WTC11 (cell line): ENCODE measurements around the gene RPL31. TPM values are rescaled to one million over a fixed set of nuclear protein-coding genes. Genes with fewer than 3 reads are reported as not detected.

Source experiments
- ATAC-seq: fragments of 200-7000 bp; cut with Tn5 transposase; 2 replicates; pipeline ENCODE4 v1.10.0; 2021; ENCODE audit warnings: mild to moderate bottlenecking, moderate library complexity
- CTCF ChIA-PET: fragments of 300-600 bp; sonication (Branson Sonifier 250); formaldehyde crosslinking; loops from one replicate; lab custom pipeline; 2021; ENCODE audit warnings: antibody characterized with exemption; lab: Charles Lee
- POLR2A ChIA-PET: fragments of 350-600 bp; sonication (Branson Sonifier 250); formaldehyde crosslinking; loops from one replicate; lab custom pipeline; 2021; ENCODE audit warnings: antibody characterized with exemption; lab: Charles Lee
- DNase-seq: peaks from one replicate; pipeline ENCODE4 v3.0.0; 2021; ENCODE audit warnings: low spot score
- H3K27ac Mint-ChIP-seq: 2 replicates; pipeline ENCODE4 v1.8.0; 2021; ENCODE audit warnings: mixed read lengths
- H3K27me3 Mint-ChIP-seq: 2 replicates; pipeline ENCODE4 v1.8.0; 2021; ENCODE audit warnings: low read depth, mild to moderate bottlenecking, moderate library complexity, mixed read lengths
- H3K36me3 Mint-ChIP-seq: 2 replicates; pipeline ENCODE4 v1.8.0; 2021; ENCODE audit warnings: mixed read lengths
- H3K4me1 Mint-ChIP-seq: 2 replicates; pipeline ENCODE4 v1.8.0; 2022; ENCODE audit warnings: mixed read lengths
- H3K4me3 Mint-ChIP-seq: 2 replicates; pipeline ENCODE4 v1.8.0; 2021; ENCODE audit warnings: mild to moderate bottlenecking, moderate library complexity, mixed read lengths
- H3K9me3 Mint-ChIP-seq: 2 replicates; pipeline ENCODE4 v1.8.0; 2021; ENCODE audit warnings: mixed read lengths
- ATF1 ChIP-seq: sonication (generic); formaldehyde crosslinking; IDR thresholded peaks from 2 replicates; pipeline ENCODE4 v1.8.1; 2023; ENCODE audit warnings: mild to moderate bottlenecking, moderate library complexity, missing genetic modification reagents
- CBFB ChIP-seq: sonication (generic); formaldehyde crosslinking; IDR thresholded peaks from 2 replicates; pipeline ENCODE4 v1.8.1; 2022; ENCODE audit warnings: mild to moderate bottlenecking, low read depth, missing genetic modification reagents
- ESRRA ChIP-seq: sonication (generic); formaldehyde crosslinking; IDR thresholded peaks from 2 replicates; pipeline ENCODE4 v1.8.1; 2022; ENCODE audit warnings: mild to moderate bottlenecking, missing genetic modification reagents, borderline replicate concordance
- FOXP1 ChIP-seq: sonication (generic); formaldehyde crosslinking; IDR thresholded peaks from 2 replicates; pipeline ENCODE4 v1.8.0; 2022; ENCODE audit warnings: missing genetic modification reagents, mild to moderate bottlenecking, moderate library complexity, borderline replicate concordance
- IRF2 ChIP-seq: sonication (generic); formaldehyde crosslinking; IDR thresholded peaks from 2 replicates; pipeline ENCODE4 v1.8.0; 2022; ENCODE audit warnings: low read depth, missing genetic modification reagents, borderline replicate concordance
- SOX15 ChIP-seq: fragments of 250-450 bp; sonication (Bioruptor Pico); IDR thresholded peaks from 2 replicates; pipeline ENCODE4 v1.9.0; 2021; ENCODE audit warnings: mild to moderate bottlenecking
- SP1 ChIP-seq: sonication (generic); formaldehyde crosslinking; conservative IDR thresholded peaks from 2 replicates; pipeline ENCODE4 v1.8.1; 2022; ENCODE audit warnings: missing genetic modification reagents
- ZNF317 ChIP-seq: sonication (generic); formaldehyde crosslinking; IDR thresholded peaks from 2 replicates; pipeline ENCODE4 v1.8.1; 2023; ENCODE audit warnings: low read depth, mild to moderate bottlenecking, moderate library complexity, missing genetic modification reagents, borderline replicate concordance
- total RNA-seq: library from RNA; stranded (reverse); gene quantifications from 3 replicates; pipeline ENCODE4 v1.2.3, GENCODE V29; 2021
- TF ChIP-seq, protein P1 (sequence below): sonication (generic); formaldehyde crosslinking; IDR thresholded peaks from 2 replicates; pipeline ENCODE4 v1.8.1; 2023; ENCODE audit warnings: mild to moderate bottlenecking, missing genetic modification reagents
- TF ChIP-seq, protein P2 (sequence below): sonication (generic); formaldehyde crosslinking; IDR thresholded peaks from 2 replicates; pipeline ENCODE4 v1.8.1; 2023; ENCODE audit warnings: mild to moderate bottlenecking, missing genetic modification reagents, borderline replicate concordance
- TF ChIP-seq, protein P3 (sequence below): sonication (generic); formaldehyde crosslinking; IDR thresholded peaks from 2 replicates; pipeline ENCODE4 v1.8.0; 2023; ENCODE audit warnings: missing genetic modification reagents, mild to moderate bottlenecking, borderline replicate concordance
- TF ChIP-seq, protein P4 (sequence below): sonication (generic); formaldehyde crosslinking; conservative IDR thresholded peaks from 2 replicates; pipeline ENCODE4 v1.8.1; 2023; ENCODE audit warnings: mild to moderate bottlenecking, low read depth, missing genetic modification reagents, moderate library complexity
- TF ChIP-seq, protein P5 (sequence below): fragments of 250-450 bp; sonication (Bioruptor Pico); conservative IDR thresholded peaks from 2 replicates; pipeline ENCODE4 v1.9.0; 2021; ENCODE audit warnings: mild to moderate bottlenecking
- TF ChIP-seq, protein P6 (sequence below): fragments of 250-450 bp; sonication (Bioruptor Pico); IDR thresholded peaks from 2 replicates; pipeline ENCODE4 v1.9.0; 2021; ENCODE audit warnings: mild to moderate bottlenecking
- TF ChIP-seq, protein P7 (sequence below): fragments of 250-450 bp; sonication (Bioruptor Pico); IDR thresholded peaks from 2 replicates; pipeline ENCODE4 v1.8.0; 2021; ENCODE audit warnings: mild to moderate bottlenecking

Gene RPL31
- total RNA-seq, 1 experiment from 2014 or later = 1,590 TPM

DNA sequence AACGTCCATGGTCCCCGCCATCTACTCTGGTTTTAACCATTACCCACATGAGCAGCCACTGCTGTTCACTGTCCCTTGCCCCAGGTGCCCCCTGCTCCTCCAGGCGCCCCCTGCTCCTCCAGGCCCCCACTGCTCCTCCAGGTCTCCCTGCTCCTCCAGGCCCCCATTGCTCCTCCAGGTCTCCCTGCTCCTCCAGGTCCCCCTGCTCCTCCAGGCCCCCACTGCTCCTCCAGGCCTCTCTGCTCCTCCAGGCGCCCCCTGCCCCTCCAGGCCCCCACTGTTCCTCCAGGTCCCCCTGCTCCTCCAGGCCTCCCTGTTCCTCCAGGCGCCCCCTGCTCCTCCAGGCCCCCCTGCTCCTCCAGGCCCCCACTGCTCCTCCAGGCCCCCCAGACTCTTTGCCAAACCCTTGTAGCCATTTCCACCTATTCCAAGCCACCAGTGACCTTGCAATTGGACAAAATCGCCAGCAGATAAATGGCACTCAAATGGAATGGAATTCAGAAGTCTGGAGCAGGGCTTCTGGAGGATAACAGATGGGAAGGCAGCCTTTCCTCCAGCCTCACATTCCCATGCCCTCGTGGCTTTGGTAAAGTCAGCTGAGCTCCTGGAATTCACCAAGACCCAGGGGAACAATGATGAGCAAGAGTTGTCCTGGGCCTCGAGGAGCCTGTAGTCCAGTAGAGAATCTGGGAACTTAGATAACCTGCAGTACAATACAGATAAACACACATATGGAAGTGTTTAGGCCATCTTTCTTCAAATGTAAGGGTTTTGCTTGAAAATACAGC is 13.3 kb upstream of the RPL31 start (continued):
- TF ChIP-seq SOX15 (CRISPR knock-in tag) (no peak), SP1 (CRISPR knock-in tag) (no peak)
- TF ChIP-seq, protein P1, sequence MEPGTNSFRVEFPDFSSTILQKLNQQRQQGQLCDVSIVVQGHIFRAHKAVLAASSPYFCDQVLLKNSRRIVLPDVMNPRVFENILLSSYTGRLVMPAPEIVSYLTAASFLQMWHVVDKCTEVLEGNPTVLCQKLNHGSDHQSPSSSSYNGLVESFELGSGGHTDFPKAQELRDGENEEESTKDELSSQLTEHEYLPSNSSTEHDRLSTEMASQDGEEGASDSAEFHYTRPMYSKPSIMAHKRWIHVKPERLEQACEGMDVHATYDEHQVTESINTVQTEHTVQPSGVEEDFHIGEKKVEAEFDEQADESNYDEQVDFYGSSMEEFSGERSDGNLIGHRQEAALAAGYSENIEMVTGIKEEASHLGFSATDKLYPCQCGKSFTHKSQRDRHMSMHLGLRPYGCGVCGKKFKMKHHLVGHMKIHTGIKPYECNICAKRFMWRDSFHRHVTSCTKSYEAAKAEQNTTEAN (CRISPR knock-in tag) = no peak
- TF ChIP-seq, protein P2, sequence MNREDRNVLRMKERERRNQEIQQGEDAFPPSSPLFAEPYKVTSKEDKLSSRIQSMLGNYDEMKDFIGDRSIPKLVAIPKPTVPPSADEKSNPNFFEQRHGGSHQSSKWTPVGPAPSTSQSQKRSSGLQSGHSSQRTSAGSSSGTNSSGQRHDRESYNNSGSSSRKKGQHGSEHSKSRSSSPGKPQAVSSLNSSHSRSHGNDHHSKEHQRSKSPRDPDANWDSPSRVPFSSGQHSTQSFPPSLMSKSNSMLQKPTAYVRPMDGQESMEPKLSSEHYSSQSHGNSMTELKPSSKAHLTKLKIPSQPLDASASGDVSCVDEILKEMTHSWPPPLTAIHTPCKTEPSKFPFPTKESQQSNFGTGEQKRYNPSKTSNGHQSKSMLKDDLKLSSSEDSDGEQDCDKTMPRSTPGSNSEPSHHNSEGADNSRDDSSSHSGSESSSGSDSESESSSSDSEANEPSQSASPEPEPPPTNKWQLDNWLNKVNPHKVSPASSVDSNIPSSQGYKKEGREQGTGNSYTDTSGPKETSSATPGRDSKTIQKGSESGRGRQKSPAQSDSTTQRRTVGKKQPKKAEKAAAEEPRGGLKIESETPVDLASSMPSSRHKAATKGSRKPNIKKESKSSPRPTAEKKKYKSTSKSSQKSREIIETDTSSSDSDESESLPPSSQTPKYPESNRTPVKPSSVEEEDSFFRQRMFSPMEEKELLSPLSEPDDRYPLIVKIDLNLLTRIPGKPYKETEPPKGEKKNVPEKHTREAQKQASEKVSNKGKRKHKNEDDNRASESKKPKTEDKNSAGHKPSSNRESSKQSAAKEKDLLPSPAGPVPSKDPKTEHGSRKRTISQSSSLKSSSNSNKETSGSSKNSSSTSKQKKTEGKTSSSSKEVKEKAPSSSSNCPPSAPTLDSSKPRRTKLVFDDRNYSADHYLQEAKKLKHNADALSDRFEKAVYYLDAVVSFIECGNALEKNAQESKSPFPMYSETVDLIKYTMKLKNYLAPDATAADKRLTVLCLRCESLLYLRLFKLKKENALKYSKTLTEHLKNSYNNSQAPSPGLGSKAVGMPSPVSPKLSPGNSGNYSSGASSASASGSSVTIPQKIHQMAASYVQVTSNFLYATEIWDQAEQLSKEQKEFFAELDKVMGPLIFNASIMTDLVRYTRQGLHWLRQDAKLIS (CRISPR knock-in tag) = no peak

DNA sequence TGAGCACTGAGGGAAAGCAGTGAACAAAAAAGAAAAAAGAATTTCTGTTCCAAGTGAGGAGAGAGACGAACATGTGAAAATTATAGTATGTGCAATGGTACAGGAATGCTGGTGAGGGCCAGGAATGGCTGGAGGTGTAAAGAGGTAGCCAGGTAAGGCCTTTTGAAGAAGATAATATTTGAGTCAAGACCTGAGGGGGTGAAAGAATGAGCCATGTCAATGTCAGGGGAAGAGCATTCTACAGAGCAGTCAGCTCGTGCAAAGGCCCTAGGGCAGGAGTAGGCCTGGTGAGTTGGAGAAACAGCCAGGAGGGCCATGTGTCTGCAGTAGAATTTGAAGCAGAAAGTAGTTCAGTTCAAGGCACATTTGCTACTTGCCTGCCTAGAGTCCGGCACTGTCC is 12.4 kb upstream of the RPL31 start:
- DNase-seq = no peak
- H3K4me3 Mint-ChIP-seq = no peak overlapping the region
- ChIA-PET POLR2A (no interaction called here), CTCF (interaction anchor here (1.0 kb wide), 1 partner anchor 260 kb away, joined by 3 read pairs; no protein-coding TSS in a partner anchor)
- H3K4me1 Mint-ChIP-seq = peaks cover 12% of the 10 kb centered on the region
- H3K9me3 Mint-ChIP-seq = no peaks in the 10 kb centered on the region
- ATAC-seq = no peak
- no peaks in the 10 kb centered on the region for H3K27me3 Mint-ChIP-seq
- H3K27ac Mint-ChIP-seq = no peak overlapping the region
- H3K36me3 Mint-ChIP-seq = no peaks in the 10 kb centered on the region
- TF ChIP-seq, protein P3, sequence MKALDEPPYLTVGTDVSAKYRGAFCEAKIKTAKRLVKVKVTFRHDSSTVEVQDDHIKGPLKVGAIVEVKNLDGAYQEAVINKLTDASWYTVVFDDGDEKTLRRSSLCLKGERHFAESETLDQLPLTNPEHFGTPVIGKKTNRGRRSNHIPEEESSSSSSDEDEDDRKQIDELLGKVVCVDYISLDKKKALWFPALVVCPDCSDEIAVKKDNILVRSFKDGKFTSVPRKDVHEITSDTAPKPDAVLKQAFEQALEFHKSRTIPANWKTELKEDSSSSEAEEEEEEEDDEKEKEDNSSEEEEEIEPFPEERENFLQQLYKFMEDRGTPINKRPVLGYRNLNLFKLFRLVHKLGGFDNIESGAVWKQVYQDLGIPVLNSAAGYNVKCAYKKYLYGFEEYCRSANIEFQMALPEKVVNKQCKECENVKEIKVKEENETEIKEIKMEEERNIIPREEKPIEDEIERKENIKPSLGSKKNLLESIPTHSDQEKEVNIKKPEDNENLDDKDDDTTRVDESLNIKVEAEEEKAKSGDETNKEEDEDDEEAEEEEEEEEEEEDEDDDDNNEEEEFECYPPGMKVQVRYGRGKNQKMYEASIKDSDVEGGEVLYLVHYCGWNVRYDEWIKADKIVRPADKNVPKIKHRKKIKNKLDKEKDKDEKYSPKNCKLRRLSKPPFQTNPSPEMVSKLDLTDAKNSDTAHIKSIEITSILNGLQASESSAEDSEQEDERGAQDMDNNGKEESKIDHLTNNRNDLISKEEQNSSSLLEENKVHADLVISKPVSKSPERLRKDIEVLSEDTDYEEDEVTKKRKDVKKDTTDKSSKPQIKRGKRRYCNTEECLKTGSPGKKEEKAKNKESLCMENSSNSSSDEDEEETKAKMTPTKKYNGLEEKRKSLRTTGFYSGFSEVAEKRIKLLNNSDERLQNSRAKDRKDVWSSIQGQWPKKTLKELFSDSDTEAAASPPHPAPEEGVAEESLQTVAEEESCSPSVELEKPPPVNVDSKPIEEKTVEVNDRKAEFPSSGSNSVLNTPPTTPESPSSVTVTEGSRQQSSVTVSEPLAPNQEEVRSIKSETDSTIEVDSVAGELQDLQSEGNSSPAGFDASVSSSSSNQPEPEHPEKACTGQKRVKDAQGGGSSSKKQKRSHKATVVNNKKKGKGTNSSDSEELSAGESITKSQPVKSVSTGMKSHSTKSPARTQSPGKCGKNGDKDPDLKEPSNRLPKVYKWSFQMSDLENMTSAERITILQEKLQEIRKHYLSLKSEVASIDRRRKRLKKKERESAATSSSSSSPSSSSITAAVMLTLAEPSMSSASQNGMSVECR = no peak
- TF ChIP-seq FOXP1 (CRISPR knock-in tag) = no peak
- TF ChIP-seq, protein P4, sequence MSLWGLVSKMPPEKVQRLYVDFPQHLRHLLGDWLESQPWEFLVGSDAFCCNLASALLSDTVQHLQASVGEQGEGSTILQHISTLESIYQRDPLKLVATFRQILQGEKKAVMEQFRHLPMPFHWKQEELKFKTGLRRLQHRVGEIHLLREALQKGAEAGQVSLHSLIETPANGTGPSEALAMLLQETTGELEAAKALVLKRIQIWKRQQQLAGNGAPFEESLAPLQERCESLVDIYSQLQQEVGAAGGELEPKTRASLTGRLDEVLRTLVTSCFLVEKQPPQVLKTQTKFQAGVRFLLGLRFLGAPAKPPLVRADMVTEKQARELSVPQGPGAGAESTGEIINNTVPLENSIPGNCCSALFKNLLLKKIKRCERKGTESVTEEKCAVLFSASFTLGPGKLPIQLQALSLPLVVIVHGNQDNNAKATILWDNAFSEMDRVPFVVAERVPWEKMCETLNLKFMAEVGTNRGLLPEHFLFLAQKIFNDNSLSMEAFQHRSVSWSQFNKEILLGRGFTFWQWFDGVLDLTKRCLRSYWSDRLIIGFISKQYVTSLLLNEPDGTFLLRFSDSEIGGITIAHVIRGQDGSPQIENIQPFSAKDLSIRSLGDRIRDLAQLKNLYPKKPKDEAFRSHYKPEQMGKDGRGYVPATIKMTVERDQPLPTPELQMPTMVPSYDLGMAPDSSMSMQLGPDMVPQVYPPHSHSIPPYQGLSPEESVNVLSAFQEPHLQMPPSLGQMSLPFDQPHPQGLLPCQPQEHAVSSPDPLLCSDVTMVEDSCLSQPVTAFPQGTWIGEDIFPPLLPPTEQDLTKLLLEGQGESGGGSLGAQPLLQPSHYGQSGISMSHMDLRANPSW = no peak
- TF ChIP-seq, protein P5, sequence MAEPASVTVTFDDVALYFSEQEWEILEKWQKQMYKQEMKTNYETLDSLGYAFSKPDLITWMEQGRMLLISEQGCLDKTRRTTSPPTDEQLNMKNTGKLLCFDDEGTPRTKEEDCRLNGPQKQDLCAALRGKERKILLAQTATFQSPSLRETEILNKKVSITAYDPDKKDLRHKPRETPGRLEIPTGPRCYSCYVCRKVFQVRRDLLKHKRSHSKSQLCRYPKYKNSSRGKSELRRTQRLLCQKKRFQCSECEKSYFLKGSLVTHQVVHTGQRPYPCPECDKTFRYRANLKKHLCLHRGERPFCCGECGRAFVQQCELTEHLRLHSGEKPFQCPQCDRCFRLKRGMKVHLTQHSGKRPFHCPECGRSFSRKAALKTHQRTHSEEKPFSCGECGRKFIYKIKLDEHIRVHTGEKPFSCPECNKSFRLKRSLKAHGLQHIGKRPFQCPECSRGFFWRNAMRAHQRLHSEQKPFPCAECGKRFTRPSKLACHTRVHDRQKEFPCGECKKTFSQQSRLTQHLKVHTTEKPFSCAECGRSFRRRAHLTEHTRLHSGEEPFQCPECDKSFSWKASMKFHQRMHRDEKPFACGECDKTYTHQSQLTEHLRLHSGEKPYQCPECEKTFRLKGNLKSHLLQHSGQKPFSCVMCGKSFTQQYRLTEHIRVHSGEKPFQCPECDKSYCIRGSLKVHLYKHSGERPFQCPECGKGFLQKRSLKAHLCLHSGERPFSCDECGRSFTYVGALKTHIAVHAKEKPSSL (CRISPR knock-in tag) = no peak
- TF ChIP-seq IRF2 (CRISPR knock-in tag) = no peak
- TF ChIP-seq, protein P6, sequence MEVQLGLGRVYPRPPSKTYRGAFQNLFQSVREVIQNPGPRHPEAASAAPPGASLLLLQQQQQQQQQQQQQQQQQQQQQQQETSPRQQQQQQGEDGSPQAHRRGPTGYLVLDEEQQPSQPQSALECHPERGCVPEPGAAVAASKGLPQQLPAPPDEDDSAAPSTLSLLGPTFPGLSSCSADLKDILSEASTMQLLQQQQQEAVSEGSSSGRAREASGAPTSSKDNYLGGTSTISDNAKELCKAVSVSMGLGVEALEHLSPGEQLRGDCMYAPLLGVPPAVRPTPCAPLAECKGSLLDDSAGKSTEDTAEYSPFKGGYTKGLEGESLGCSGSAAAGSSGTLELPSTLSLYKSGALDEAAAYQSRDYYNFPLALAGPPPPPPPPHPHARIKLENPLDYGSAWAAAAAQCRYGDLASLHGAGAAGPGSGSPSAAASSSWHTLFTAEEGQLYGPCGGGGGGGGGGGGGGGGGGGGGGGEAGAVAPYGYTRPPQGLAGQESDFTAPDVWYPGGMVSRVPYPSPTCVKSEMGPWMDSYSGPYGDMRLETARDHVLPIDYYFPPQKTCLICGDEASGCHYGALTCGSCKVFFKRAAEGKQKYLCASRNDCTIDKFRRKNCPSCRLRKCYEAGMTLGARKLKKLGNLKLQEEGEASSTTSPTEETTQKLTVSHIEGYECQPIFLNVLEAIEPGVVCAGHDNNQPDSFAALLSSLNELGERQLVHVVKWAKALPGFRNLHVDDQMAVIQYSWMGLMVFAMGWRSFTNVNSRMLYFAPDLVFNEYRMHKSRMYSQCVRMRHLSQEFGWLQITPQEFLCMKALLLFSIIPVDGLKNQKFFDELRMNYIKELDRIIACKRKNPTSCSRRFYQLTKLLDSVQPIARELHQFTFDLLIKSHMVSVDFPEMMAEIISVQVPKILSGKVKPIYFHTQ (CRISPR knock-in tag) = no peak
- no peak for TF ChIP-seq ESRRA (CRISPR knock-in tag)
- no peak for TF ChIP-seq CBFB (CRISPR knock-in tag)
- TF ChIP-seq, protein P7, sequence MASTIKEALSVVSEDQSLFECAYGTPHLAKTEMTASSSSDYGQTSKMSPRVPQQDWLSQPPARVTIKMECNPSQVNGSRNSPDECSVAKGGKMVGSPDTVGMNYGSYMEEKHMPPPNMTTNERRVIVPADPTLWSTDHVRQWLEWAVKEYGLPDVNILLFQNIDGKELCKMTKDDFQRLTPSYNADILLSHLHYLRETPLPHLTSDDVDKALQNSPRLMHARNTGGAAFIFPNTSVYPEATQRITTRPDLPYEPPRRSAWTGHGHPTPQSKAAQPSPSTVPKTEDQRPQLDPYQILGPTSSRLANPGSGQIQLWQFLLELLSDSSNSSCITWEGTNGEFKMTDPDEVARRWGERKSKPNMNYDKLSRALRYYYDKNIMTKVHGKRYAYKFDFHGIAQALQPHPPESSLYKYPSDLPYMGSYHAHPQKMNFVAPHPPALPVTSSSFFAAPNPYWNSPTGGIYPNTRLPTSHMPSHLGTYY = no peak
- TF ChIP-seq ZNF317 (CRISPR knock-in tag) = no peak
- TF ChIP-seq ATF1 = no peak
- TF ChIP-seq SP1 (CRISPR knock-in tag) = no peak
